Uterus (tissue), 4 donors: ENCODE results near the gene RNASEH1. TPM values are rescaled to one million over a fixed set of nuclear protein-coding genes. Genes with fewer than 3 reads are reported as not detected.
"Not testable (repeated sequence)": the region's sequence is repeated elsewhere in the genome, so short reads cannot be mapped to it uniquely, and the experiment has no call there.

Experiments used
- DNase-seq, 2 donors: peaks; one replicate each; pipeline ENCODE4 v3.0.0-alpha.2; 2019 to 2020
- H3K27ac ChIP-seq, 2 donors: fragments of 200-600 bp; sonication (generic); 1 replicate in 1 of 2; 2 replicates in 1 of 2; pipeline ENCODE4 v1.5.1; 2016 to 2018
- H3K27me3 ChIP-seq, 2 donors: fragments of 200-600 bp; sonication (generic); one replicate each; pipeline ENCODE4 v1.5.1; 2018 to 2019; ENCODE audit warnings: control low read depth in 1 of 2
- H3K36me3 ChIP-seq, 2 donors: fragments of 200-600 bp; sonication (generic); one replicate each; pipeline ENCODE4 v1.5.1; 2019; ENCODE audit warnings: control low read depth in 1 of 2
- H3K4me1 ChIP-seq, 2 donors: fragments of 200-600 bp; sonication (generic); one replicate each; pipeline ENCODE4 v1.5.1; 2018 to 2019; ENCODE audit warnings: control low read depth in 1 of 2
- H3K4me3 ChIP-seq, 2 donors: fragments of 200-600 bp; sonication (generic); 1 replicate in 1 of 2; 2 replicates in 1 of 2; pipeline ENCODE4 v1.5.1; 2018 to 2019; ENCODE audit warnings: mild to moderate bottlenecking in 1 of 2
- H3K9me3 ChIP-seq, 2 donors: fragments of 200-600 bp; sonication (generic); one replicate each; pipeline ENCODE4 v1.5.1; 2019; ENCODE audit warnings: control low read depth in 1 of 2
- CTCF ChIP-seq, 4 experiments: fragments of 200-600 bp in 2 of 4; fragments of 450-650 bp in 2 of 4; sonication (generic) in 2 of 4; IDR thresholded peaks; one replicate each; pipeline ENCODE4 v1.5.1; 2016 to 2019; ENCODE audit warnings: antibody characterized with exemption in 4 of 4, mild to moderate bottlenecking in 2 of 4, moderate library complexity in 1 of 4
- POLR2A ChIP-seq, 2 donors: fragments of 450-650 bp; IDR thresholded peaks; one replicate each; pipeline ENCODE4 v1.6.1; 2016; ENCODE audit warnings: antibody characterized with exemption in 2 of 2, mild to moderate bottlenecking in 1 of 2, moderate library complexity in 1 of 2
- intact Hi-C: fragments of 100-400 bp; cut with DNase I; formaldehyde crosslinking; loops from one replicate; pipeline ENCODE4 v1.15.1; 2023; ENCODE audit warnings: low total_unique reads
- total RNA-seq, 4 donors: library from RNA; depleted of rRNA in 3 of 4; stranded (reverse); fragments of >200 nt in 3 of 4; gene quantifications; one replicate each; pipeline versions ENCODE4 v1.1.0 to v1.2.4, GENCODE V29; 2014 to 2023
- donor health status: DM: yes; HTN: yes; CAD: no.

RNASEH1 gene
- total RNA-seq, 4 donors from 2014 or later: 4.1 to 28.6 (median 15.2) TPM

GRCh38 chr2:3584076-3584475, 25.9 kb upstream of the RNASEH1 start:
- intact Hi-C loops: no loop called here
- Histone ChIP-seq H3K27me3 (no peaks in the 10 kb centered on the region), H3K4me1 (peaks cover 0 to 4% of the 10 kb centered on the region in 2 donors), H3K9me3 (no peaks in the 10 kb centered on the region), H3K27ac (peak overlapping the region in 1 of 2 donors; percentile 79), H3K36me3 (no peaks in the 10 kb centered on the region), H3K4me3 (no peak overlapping the region)
- TF ChIP-seq POLR2A (IDR thresholded peaks at IDR 0.05): no peak
- TF ChIP-seq CTCF (IDR thresholded peaks at IDR 0.05): no peak
- no peak for DNase-seq

GRCh38 chr2:3581367-3582262, 23.5 kb upstream of the RNASEH1 start:
- intact Hi-C loops: no loop called here
- TF ChIP-seq CTCF (IDR thresholded peaks at IDR 0.05) (no peak), POLR2A (IDR thresholded peaks at IDR 0.05) (no peak)
- peaks cover 0 to 10% of the 10 kb centered on the region in 2 donors for H3K4me1 ChIP-seq
- H3K27ac ChIP-seq: no peak overlapping the region
- H3K4me3 ChIP-seq: no peak overlapping the region
- H3K27me3 ChIP-seq: no peaks in the 10 kb centered on the region
- H3K9me3 ChIP-seq: no peaks in the 10 kb centered on the region
- no peak for DNase-seq
- no peaks in the 10 kb centered on the region for H3K36me3 ChIP-seq

GRCh38 chr2:3580449-3580848, 22.3 kb upstream of the RNASEH1 start:
- H3K27ac ChIP-seq: no peak overlapping the region
- H3K9me3 ChIP-seq: no peaks in the 10 kb centered on the region
- H3K4me1 ChIP-seq: peaks cover 0 to 10% of the 10 kb centered on the region in 2 donors
- no peaks in the 10 kb centered on the region for H3K36me3 ChIP-seq
- no peaks in the 10 kb centered on the region for H3K27me3 ChIP-seq
- no peak for DNase-seq
- TF ChIP-seq POLR2A (IDR thresholded peaks at IDR 0.05) (no peak), CTCF (IDR thresholded peaks at IDR 0.05) (no peak)
- no peak overlapping the region for H3K4me3 ChIP-seq
- intact Hi-C loops: no loop called here

- Histone ChIP-seq H3K36me3 (no peaks in the 10 kb centered on the region), H3K27ac (no peak overlapping the region), H3K4me3 (no peak overlapping the region), H3K9me3 (no peaks in the 10 kb centered on the region), H3K27me3 (no peaks in the 10 kb centered on the region), H3K4me1 (peaks cover 0 to 10% of the 10 kb centered on the region in 2 donors)
- DNase-seq: no peak
- no peak for TF ChIP-seq POLR2A (IDR thresholded peaks at IDR 0.05)
- intact Hi-C loops: no loop called here
Observed at GRCh38 chr2:3578987-3579386, 20.9 kb upstream of the RNASEH1 start.

- Histone ChIP-seq H3K4me3 (peak overlapping the region; percentile 53 to 92), H3K27ac (peak overlapping the region; percentile 79 to 89)
- H3K36me3 ChIP-seq, DNase-seq, H3K4me1 ChIP-seq, intact Hi-C loops, H3K9me3 ChIP-seq, H3K27me3 ChIP-seq: not testable (repeated sequence)
Observed at GRCh38 chr2:3576263-3576630, 18.1 kb upstream of the RNASEH1 start.

GRCh38 chr2:3575534-3576262, 17.6 kb upstream of the RNASEH1 start:
- TF ChIP-seq CTCF (IDR thresholded peaks at IDR 0.05) (no peak), POLR2A (IDR thresholded peaks at IDR 0.05) (no peak)
- intact Hi-C loops: no loop called here
- H3K9me3 ChIP-seq: no peaks in the 10 kb centered on the region
- H3K36me3 ChIP-seq: no peaks in the 10 kb centered on the region
- H3K4me1 ChIP-seq: peaks cover 0 to 10% of the 10 kb centered on the region in 2 donors
- peak overlapping the region; percentile 79 to 89 for H3K27ac ChIP-seq
- DNase-seq: no peak
- H3K27me3 ChIP-seq: no peaks in the 10 kb centered on the region
- peak overlapping the region; percentile 53 to 92 for H3K4me3 ChIP-seq
